ENCODE measurements around the gene PLA2R1. TPM values are rescaled to one million over a fixed set of nuclear protein-coding genes. Genes with fewer than 3 reads are reported as not detected.

The PLA2R1 gene
- total RNA-seq, 1 donor from 2014 or later = not detected

DNA sequence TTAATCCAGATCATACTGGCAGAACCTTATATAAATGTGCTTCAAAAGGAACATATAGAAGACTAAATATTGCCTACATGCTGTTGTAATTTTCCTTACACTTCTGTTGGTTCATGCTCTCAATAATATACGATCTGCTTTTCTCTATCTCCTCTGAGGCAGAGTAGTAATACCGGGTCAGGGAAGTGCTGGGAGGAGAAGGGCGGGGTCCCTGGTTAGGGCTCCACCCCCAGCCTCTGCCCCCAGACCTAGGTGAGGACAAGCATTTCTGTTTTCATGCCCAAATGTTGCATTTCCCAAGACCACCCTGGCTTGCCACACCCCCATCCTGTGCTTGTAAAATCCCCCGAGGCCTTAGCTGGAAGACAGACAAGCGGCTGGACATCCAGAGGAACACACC, 55.3 kb downstream of the PLA2R1 start:
- Mint-ChIP-seq H3K27me3 (ENCODE audit: insufficient read depth) (peaks cover 17% of the 10 kb centered on the region), H3K9me3 (no peaks in the 10 kb centered on the region), H3K36me3 (ENCODE audit: low read depth) (no peaks in the 10 kb centered on the region), H3K4me1 (ENCODE audit: low read depth) (no peaks in the 10 kb centered on the region), H3K4me3 (no peak overlapping the region), H3K27ac (no peak overlapping the region)
- no peak for DNase-seq (ENCODE audit: low spot score)
- intact Hi-C loops (cut with micrococcal nuclease) = no loop called here

GRCh38 chr2:160006475-160006874, 55.9 kb downstream of the PLA2R1 start:
- H3K36me3 Mint-ChIP-seq (ENCODE audit: low read depth) = no peaks in the 10 kb centered on the region
- intact Hi-C loops (cut with micrococcal nuclease) = no loop called here
- H3K9me3 Mint-ChIP-seq = no peaks in the 10 kb centered on the region
- DNase-seq (ENCODE audit: low spot score) = no peak
- H3K27me3 Mint-ChIP-seq (ENCODE audit: insufficient read depth) = peaks cover 17% of the 10 kb centered on the region
- no peak overlapping the region for H3K27ac Mint-ChIP-seq
- no peak overlapping the region for H3K4me3 Mint-ChIP-seq
- H3K4me1 Mint-ChIP-seq (ENCODE audit: low read depth) = no peaks in the 10 kb centered on the region

- no peaks in the 10 kb centered on the region for H3K9me3 Mint-ChIP-seq
- no peak overlapping the region for H3K27ac Mint-ChIP-seq
- peaks cover 15% of the 10 kb centered on the region for H3K27me3 Mint-ChIP-seq (ENCODE audit: insufficient read depth)
- no peaks in the 10 kb centered on the region for H3K36me3 Mint-ChIP-seq (ENCODE audit: low read depth)
- no peak overlapping the region for H3K4me3 Mint-ChIP-seq
- no peaks in the 10 kb centered on the region for H3K4me1 Mint-ChIP-seq (ENCODE audit: low read depth)
- intact Hi-C loops (cut with micrococcal nuclease) = no loop called here
- DNase-seq (ENCODE audit: low spot score) = no peak
These were observed 56.5 kb downstream of the PLA2R1 start for GRCh38 chr2:160005908-160006307.

GRCh38 chr2:160005476-160005875, 56.9 kb downstream of the PLA2R1 start:
- H3K36me3 Mint-ChIP-seq (ENCODE audit: low read depth) = no peaks in the 10 kb centered on the region
- H3K27me3 Mint-ChIP-seq (ENCODE audit: insufficient read depth) = peaks cover 12% of the 10 kb centered on the region
- intact Hi-C loops (cut with micrococcal nuclease) = no loop called here
- H3K4me3 Mint-ChIP-seq = no peak overlapping the region
- DNase-seq (ENCODE audit: low spot score) = no peak
- H3K9me3 Mint-ChIP-seq = no peaks in the 10 kb centered on the region
- no peak overlapping the region for H3K27ac Mint-ChIP-seq
- H3K4me1 Mint-ChIP-seq (ENCODE audit: low read depth) = no peaks in the 10 kb centered on the region

- intact Hi-C loops (cut with micrococcal nuclease) = no loop called here
- H3K4me3 Mint-ChIP-seq = no peak overlapping the region
- no peak overlapping the region for H3K27ac Mint-ChIP-seq
- H3K9me3 Mint-ChIP-seq = no peaks in the 10 kb centered on the region
- DNase-seq (ENCODE audit: low spot score) = no peak
- peaks cover 9% of the 10 kb centered on the region for H3K27me3 Mint-ChIP-seq (ENCODE audit: insufficient read depth)
- H3K4me1 Mint-ChIP-seq (ENCODE audit: low read depth) = no peaks in the 10 kb centered on the region
- H3K36me3 Mint-ChIP-seq (ENCODE audit: low read depth) = no peaks in the 10 kb centered on the region
These were observed 63.5 kb downstream of the PLA2R1 start for GRCh38 chr2:159998961-159999360.

DNA sequence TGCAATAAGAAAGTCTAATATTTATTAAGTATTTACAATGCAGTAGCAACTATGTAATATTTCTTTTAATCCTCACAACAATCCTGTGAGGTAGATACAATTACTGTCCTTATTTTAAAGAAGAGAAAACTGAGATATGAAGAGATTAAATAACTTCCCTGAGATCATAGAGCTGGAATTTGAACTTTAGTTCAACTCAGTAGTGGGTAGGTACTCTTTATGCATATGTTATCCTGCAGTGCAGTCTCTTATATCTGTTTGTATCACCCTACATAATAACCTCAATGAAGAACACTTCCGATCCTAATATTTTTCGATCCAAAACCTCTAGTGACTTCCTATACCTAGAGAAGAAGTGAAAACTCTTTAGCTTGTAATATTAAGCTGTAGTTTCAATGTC, 64.2 kb downstream of the PLA2R1 start:
- intact Hi-C loops (cut with micrococcal nuclease) = no loop called here
- Mint-ChIP-seq H3K36me3 (ENCODE audit: low read depth) (no peaks in the 10 kb centered on the region), H3K4me1 (ENCODE audit: low read depth) (no peaks in the 10 kb centered on the region), H3K27ac (no peak overlapping the region), H3K9me3 (no peaks in the 10 kb centered on the region), H3K4me3 (no peak overlapping the region), H3K27me3 (ENCODE audit: insufficient read depth) (peaks cover 9% of the 10 kb centered on the region)
- DNase-seq (ENCODE audit: low spot score) = no peak

GRCh38 chr2:159996792-159997546, 65.4 kb downstream of the PLA2R1 start:
- no peak overlapping the region for H3K4me3 Mint-ChIP-seq
- no peaks in the 10 kb centered on the region for H3K9me3 Mint-ChIP-seq
- H3K27ac Mint-ChIP-seq = no peak overlapping the region
- H3K36me3 Mint-ChIP-seq (ENCODE audit: low read depth) = no peaks in the 10 kb centered on the region
- H3K4me1 Mint-ChIP-seq (ENCODE audit: low read depth) = no peaks in the 10 kb centered on the region
- peaks cover 9% of the 10 kb centered on the region for H3K27me3 Mint-ChIP-seq (ENCODE audit: insufficient read depth)
- intact Hi-C loops (cut with micrococcal nuclease) = no loop called here
- DNase-seq (ENCODE audit: low spot score) = no peak

DNA sequence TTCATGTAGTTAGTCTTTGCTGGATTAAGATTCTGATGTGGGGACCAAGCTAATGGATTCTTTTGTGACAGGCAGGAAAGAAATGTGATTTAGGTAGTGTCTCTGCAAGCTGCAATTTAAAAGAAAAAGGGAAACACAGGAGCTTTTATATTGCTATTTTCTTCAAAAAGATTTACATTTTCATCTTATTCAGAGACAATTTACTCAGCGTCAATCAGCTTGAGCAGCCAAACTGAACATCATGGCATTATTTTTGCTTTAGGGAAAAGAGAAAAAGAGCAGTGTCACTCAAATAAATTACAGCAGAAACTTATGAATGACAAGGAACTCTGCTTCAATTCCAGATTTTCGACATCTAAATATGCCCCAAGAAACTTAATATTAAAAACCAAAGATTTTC, 67.4 kb downstream of the PLA2R1 start:
- DNase-seq (ENCODE audit: low spot score) = no peak
- Mint-ChIP-seq H3K27me3 (ENCODE audit: insufficient read depth) (peaks cover 9% of the 10 kb centered on the region), H3K4me3 (no peak overlapping the region), H3K36me3 (ENCODE audit: low read depth) (no peaks in the 10 kb centered on the region), H3K27ac (no peak overlapping the region), H3K9me3 (no peaks in the 10 kb centered on the region), H3K4me1 (ENCODE audit: low read depth) (no peaks in the 10 kb centered on the region)
- intact Hi-C loops (cut with micrococcal nuclease) = no loop called here

GRCh38 chr2:159989249-159989648, 73.2 kb downstream of the PLA2R1 start:
- Mint-ChIP-seq H3K27me3 (ENCODE audit: insufficient read depth) (no peaks in the 10 kb centered on the region), H3K9me3 (no peaks in the 10 kb centered on the region), H3K4me1 (ENCODE audit: low read depth) (no peaks in the 10 kb centered on the region), H3K4me3 (no peak overlapping the region), H3K36me3 (ENCODE audit: low read depth) (no peaks in the 10 kb centered on the region), H3K27ac (no peak overlapping the region)
- intact Hi-C loops (cut with micrococcal nuclease) = no loop called here
- no peak for DNase-seq (ENCODE audit: low spot score)

- intact Hi-C loops (cut with micrococcal nuclease) = no loop called here
- Mint-ChIP-seq H3K4me1 (ENCODE audit: low read depth) (no peaks in the 10 kb centered on the region), H3K9me3 (no peaks in the 10 kb centered on the region), H3K36me3 (ENCODE audit: low read depth) (no peaks in the 10 kb centered on the region), H3K27me3 (ENCODE audit: insufficient read depth) (no peaks in the 10 kb centered on the region), H3K27ac (no peak overlapping the region), H3K4me3 (no peak overlapping the region)
- DNase-seq (ENCODE audit: low spot score) = no peak
These were observed 73.9 kb downstream of the PLA2R1 start for GRCh38 chr2:159988412-159988970.

GRCh38 chr2:159987181-159987580, 75.2 kb downstream of the PLA2R1 start:
- Mint-ChIP-seq H3K4me1 (ENCODE audit: low read depth) (no peaks in the 10 kb centered on the region), H3K4me3 (no peak overlapping the region), H3K9me3 (no peaks in the 10 kb centered on the region), H3K27me3 (ENCODE audit: insufficient read depth) (no peaks in the 10 kb centered on the region), H3K27ac (no peak overlapping the region), H3K36me3 (ENCODE audit: low read depth) (no peaks in the 10 kb centered on the region)
- no peak for DNase-seq (ENCODE audit: low spot score)
- intact Hi-C loops (cut with micrococcal nuclease) = no loop called here

- Mint-ChIP-seq H3K9me3 (no peaks in the 10 kb centered on the region), H3K27ac (no peak overlapping the region), H3K4me3 (no peak overlapping the region), H3K27me3 (ENCODE audit: insufficient read depth) (no peaks in the 10 kb centered on the region), H3K4me1 (ENCODE audit: low read depth) (no peaks in the 10 kb centered on the region), H3K36me3 (ENCODE audit: low read depth) (no peaks in the 10 kb centered on the region)
- DNase-seq (ENCODE audit: low spot score) = no peak
- intact Hi-C loops (cut with micrococcal nuclease) = no loop called here
These were observed 76.8 kb downstream of the PLA2R1 start for GRCh38 chr2:159985656-159986055.

DNA sequence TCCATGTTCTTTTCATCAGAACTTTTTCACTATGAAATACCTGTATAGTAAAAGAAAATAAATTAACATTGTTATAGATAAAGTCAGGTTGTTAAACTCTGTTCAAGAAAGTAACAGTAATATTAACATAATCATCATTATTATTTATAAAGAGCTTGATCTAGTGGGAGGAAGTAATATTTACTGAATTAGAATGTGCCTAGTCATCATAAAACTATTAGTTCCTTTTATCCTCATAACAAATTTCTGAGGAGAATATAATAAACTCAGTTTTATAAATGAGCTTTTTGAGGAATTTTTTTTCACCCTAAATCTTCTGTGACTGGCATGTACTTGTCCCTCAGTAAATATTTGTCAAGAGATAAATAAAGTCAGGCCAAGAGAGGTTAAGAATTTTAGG, 78.4 kb downstream of the PLA2R1 start:
- Mint-ChIP-seq H3K36me3 (ENCODE audit: low read depth) (no peaks in the 10 kb centered on the region), H3K27me3 (ENCODE audit: insufficient read depth) (no peaks in the 10 kb centered on the region), H3K4me3 (no peak overlapping the region), H3K9me3 (no peaks in the 10 kb centered on the region), H3K4me1 (ENCODE audit: low read depth) (no peaks in the 10 kb centered on the region), H3K27ac (no peak overlapping the region)
- intact Hi-C loops (cut with micrococcal nuclease) = no loop called here
- no peak for DNase-seq (ENCODE audit: low spot score)

All from activated T-helper 1 cell treated with anti-CD3 and anti-CD28 coated beads, Interleukin-12 subunit alpha, Interleukin-12 subunit beta, Interleukin-2, Interleukin-4 antibody, amounts not matched to agents 30 ng/mL and 10 ng/mL and 1 ng/mL, durations not matched to agents 14 hours and 24 hours and 36 hours (primary cell).